Common myeloid progenitor, CD34-positive (primary cell): ENCODE measurements around the gene KLF2.

ENCODE experiments used
- CTCF ChIA-PET: fragments of 350-600 bp; sonication (Branson Sonifier 250); formaldehyde crosslinking; loops from one replicate; lab custom pipeline; 2021; ENCODE audit warnings: antibody characterized with exemption; lab: Charles Lee
- POLR2A ChIA-PET: fragments of 350-600 bp; sonication (Branson Sonifier 250); formaldehyde crosslinking; loops from one replicate; lab custom pipeline; 2021; ENCODE audit warnings: antibody characterized with exemption; lab: Charles Lee
- DNase-seq, 3 donors: peaks; one replicate each; pipeline versions ENCODE4 v3.0.0 to v3.0.0-alpha.2; 2013
- H3K27ac ChIP-seq, 2 experiments: 1 replicate in 1 of 2; 2 replicates in 1 of 2; pipeline ENCODE4 v1.7.0; 2013; ENCODE audit warnings: inconsistent platforms in 2 of 2, low read length in 2 of 2, mild to moderate bottlenecking in 2 of 2, low read depth in 1 of 2, moderate library complexity in 1 of 2; ENCODE audit not compliant: severe bottlenecking in 2 of 2, insufficient read depth in 1 of 2, poor library complexity in 1 of 2
- H3K27me3 ChIP-seq, 5 experiments: replicated peaks in 2 of 5; 1 replicate in 3 of 5; 2 replicates in 2 of 5; pipeline versions ENCODE4 v1.6.1 to v1.7.0; 2013; ENCODE audit warnings: low read length in 4 of 5, mild to moderate bottlenecking in 2 of 5, moderate library complexity in 2 of 5, inconsistent platforms in 1 of 5; ENCODE audit not compliant: insufficient read depth in 5 of 5, control insufficient read depth in 4 of 5
- H3K36me3 ChIP-seq, 4 experiments: 1 replicate in 2 of 4; 2 replicates in 2 of 4; pipeline versions ENCODE4 v1.6.1 to v1.7.0; 2013; ENCODE audit warnings: low read length in 3 of 4, control low read depth in 1 of 4, mild to moderate bottlenecking in 1 of 4; ENCODE audit not compliant: control insufficient read depth in 4 of 4, insufficient read depth in 4 of 4
- H3K4me1 ChIP-seq, 4 experiments: 1 replicate in 3 of 4; 2 replicates in 1 of 4; pipeline versions ENCODE4 v1.6.1 to v1.7.1; 2013; ENCODE audit warnings: low read length in 3 of 4, mild to moderate bottlenecking in 3 of 4, control low read depth in 1 of 4, inconsistent platforms in 1 of 4, moderate library complexity in 1 of 4; ENCODE audit not compliant: control insufficient read depth in 4 of 4, insufficient read depth in 4 of 4; ENCODE audit errors: control extremely low read depth in 1 of 4
- H3K4me3 ChIP-seq, 7 experiments: 1 replicate in 4 of 7; 2 replicates in 3 of 7; pipeline versions ENCODE4 v1.5.1 to v1.7.0; 2013; ENCODE audit warnings: mild to moderate bottlenecking in 7 of 7, low read length in 6 of 7, moderate library complexity in 6 of 7, inconsistent platforms in 2 of 7, low read depth in 2 of 7, control low read depth in 1 of 7; ENCODE audit not compliant: insufficient read depth in 4 of 7, control insufficient read depth in 1 of 7; ENCODE audit errors: extremely low read depth in 1 of 7
- H3K9me3 ChIP-seq, 5 experiments: 1 replicate in 4 of 5; 2 replicates in 1 of 5; pipeline versions ENCODE4 v1.6.1 to v1.7.1; 2013; ENCODE audit warnings: low read length in 4 of 5, mild to moderate bottlenecking in 2 of 5, inconsistent platforms in 1 of 5, low read depth in 1 of 5, moderate library complexity in 1 of 5; ENCODE audit not compliant: control insufficient read depth in 4 of 5, insufficient read depth in 2 of 5; ENCODE audit errors: control extremely low read depth in 1 of 5
- WGBS: methylation state at CpG from one replicate; pipeline ENCODE4 v1.1.5; 2013; ENCODE audit not compliant: insufficient coverage; 5-methylcytosine and 5-hydroxymethylcytosine counted together

Gene KLF2

GRCh38 chr19:16368385-16369305, 44.0 kb downstream of the KLF2 start:
- POLR2A ChIA-PET, result interaction anchor here (0.5 to 1.1 kb wide), 2 partner anchors 40 to 55 kb away, joined by 3 to 6 read pairs; no protein-coding TSS in a partner anchor
- Histone ChIP-seq H3K27ac (no peak overlapping the region), H3K4me1 (peaks cover 48 to 79% (median 75%) of the 10 kb centered on the region in 4 experiments), H3K9me3 (no peaks in the 10 kb centered on the region), H3K36me3 (peaks cover 0 to 16% (median 7%) of the 10 kb centered on the region in 4 experiments), H3K4me3 (peak overlapping the region in 1 of 7 experiments; percentile 7), H3K27me3 (peaks cover 0 to 4% (median 3%) of the 10 kb centered on the region in 5 experiments)
- WGBS, result 21% methylated on average over 15 of the region's 18 CpGs
- peak in 1 of 3 donors; percentile 46 for DNase-seq
- CTCF ChIA-PET, result interaction anchor here (0.7 to 3.5 kb wide), 3 partner anchors 14 to 111 kb away, joined by 3 to 19 read pairs (median 3); no protein-coding TSS in a partner anchor

DNA sequence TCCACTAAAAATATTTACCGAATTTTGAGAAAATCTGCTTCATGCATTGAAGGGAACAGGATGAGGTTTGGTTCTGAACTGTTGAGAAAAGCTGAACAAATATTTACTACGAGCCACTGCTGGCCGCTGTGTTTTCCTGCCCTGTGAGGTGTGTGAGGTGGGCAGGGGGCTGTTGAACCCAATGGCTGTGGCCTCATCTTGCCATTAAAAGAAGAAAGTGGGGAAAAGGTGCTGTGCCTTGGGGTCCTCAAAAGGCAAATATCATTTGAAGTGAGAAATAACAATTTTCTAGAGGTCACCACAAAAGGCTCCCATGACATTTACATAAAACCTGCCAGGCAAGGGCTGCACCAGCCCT, 44.7 kb downstream of the KLF2 start:
- no peak for DNase-seq
- H3K27me3 ChIP-seq, result peaks cover 0 to 4% (median 3%) of the 10 kb centered on the region in 5 experiments
- H3K27ac ChIP-seq, result no peak overlapping the region
- H3K36me3 ChIP-seq, result peaks cover 0 to 19% (median 9%) of the 10 kb centered on the region in 4 experiments
- WGBS, result 0% methylated on average over 1 of the region's 3 CpGs
- ChIA-PET CTCF (interaction anchor here (1.3 to 3.5 kb wide), 2 partner anchors 13 to 111 kb away, joined by 3 to 19 read pairs; no protein-coding TSS in a partner anchor), POLR2A (interaction anchor here (0.5 to 1.1 kb wide), 2 partner anchors 40 to 54 kb away, joined by 3 to 6 read pairs; no protein-coding TSS in a partner anchor)
- peak overlapping the region in 1 of 7 experiments; percentile 7 for H3K4me3 ChIP-seq
- H3K9me3 ChIP-seq, result no peaks in the 10 kb centered on the region
- H3K4me1 ChIP-seq, result peaks cover 48 to 79% (median 75%) of the 10 kb centered on the region in 4 experiments

DNA sequence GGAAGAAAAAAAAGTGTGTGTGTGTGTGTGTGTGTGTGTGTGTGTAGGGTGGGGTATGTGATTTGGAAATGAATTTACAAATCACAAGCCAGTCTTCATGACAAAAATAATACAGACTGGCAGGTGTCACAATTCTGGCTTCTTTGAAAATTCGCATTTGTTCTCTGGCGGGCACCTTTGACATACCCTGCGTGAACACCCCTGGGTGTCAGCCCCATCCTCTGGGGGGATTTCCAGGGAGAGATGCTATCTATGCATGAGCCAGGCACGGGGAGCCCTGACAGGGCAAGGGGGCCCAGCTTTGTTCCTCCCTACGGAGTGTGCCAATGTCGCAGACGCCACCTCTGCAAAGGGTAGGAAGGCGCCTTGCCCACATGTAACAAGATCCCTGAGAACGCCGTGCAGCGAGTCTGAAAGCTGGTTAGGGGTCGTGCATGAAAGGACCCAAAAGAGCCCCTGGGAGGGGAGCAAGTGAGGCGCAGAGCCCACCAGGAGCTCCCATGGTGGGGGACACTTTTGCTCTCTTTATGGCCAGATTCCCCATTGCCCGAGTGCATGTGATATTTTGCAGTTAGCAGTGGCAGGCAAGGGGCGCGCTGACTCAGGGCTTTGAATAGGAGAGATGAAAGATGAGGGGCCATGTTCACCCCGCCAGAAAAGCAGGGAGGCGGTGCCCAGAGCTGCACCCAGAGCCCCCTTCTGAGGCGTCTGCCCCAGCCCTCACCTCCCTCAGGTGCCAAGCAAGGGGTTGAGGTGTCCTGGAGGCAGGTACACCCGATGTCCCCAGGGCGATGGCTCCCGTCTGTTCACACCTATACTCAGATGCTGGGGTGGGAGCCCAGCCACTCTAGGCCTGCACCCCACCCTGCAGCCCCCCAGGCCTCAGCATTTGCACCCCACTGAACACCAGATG, 45.3 kb downstream of the KLF2 start:
- ChIA-PET CTCF (interaction anchor here (0.6 to 3.5 kb wide), 5 partner anchors 13 to 112 kb away, joined by 3 to 19 read pairs (median 3); no protein-coding TSS in a partner anchor), POLR2A (interaction anchor here (1.1 kb wide), 1 partner anchor 41 kb away, joined by 6 read pairs; no protein-coding TSS in a partner anchor)
- Histone ChIP-seq H3K27ac (no peak overlapping the region), H3K36me3 (peaks cover under 1 to 25% (median 12%) of the 10 kb centered on the region in 4 experiments), H3K4me1 (peaks cover 48 to 79% (median 74%) of the 10 kb centered on the region in 4 experiments), H3K4me3 (no peak overlapping the region), H3K27me3 (peaks cover 0 to 4% (median 3%) of the 10 kb centered on the region in 5 experiments), H3K9me3 (no peaks in the 10 kb centered on the region)
- 85% methylated on average over 17 of the region's 22 CpGs for WGBS
- peak in 2 of 3 donors; percentile 32 to 35 for DNase-seq

DNA sequence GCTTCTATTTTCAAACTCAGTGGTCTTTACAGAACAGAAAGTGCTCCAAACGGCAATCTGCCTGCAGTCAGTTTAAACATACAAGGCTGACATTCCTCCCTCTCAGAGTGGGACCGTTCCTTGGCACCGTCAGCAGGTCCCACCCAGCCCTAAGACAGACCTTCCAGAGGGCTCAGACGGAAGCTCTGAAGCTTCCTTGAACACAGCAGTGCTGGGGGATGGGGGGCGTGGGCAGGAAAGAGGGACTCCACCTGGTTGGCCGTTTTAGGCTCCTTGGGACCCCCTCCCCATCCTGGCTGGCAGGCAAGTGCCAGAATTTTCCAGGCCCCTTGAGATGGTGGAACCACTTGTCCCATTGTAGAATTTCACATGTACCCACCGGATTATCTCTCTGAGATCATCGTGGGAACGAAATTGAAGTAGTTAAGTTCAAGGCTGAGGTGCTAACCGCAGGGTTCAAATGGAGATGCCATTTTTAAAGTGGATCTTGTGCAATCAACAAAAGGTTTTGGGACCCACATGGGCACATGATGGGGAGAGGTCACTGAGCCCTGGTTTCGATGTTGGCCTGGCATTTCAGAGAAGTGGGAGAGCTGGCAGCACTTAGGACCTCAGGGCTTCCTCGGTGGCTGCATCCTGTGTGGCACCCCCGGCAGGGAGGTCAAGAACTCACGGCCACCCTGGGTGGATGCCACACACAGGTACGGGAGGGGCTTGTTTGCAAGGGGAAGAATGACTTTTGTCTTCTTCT, 46.2 kb downstream of the KLF2 start:
- no peak for DNase-seq
- no peak overlapping the region for H3K27ac ChIP-seq
- H3K27me3 ChIP-seq, result peaks cover 0 to 4% (median 2%) of the 10 kb centered on the region in 5 experiments
- H3K36me3 ChIP-seq, result peaks cover 3 to 34% (median 17%) of the 10 kb centered on the region in 4 experiments
- H3K4me1 ChIP-seq, result peaks cover 45 to 72% (median 66%) of the 10 kb centered on the region in 4 experiments
- WGBS, result 74% methylated on average over 15 of the region's 15 CpGs
- ChIA-PET CTCF (interaction anchor here (0.6 to 3.5 kb wide), 7 partner anchors 11 to 124 kb away, joined by 3 to 19 read pairs (median 4); no protein-coding TSS in a partner anchor), POLR2A (interaction anchor here (1.1 kb wide), 1 partner anchor 47 kb away, joined by 4 read pairs; no protein-coding TSS in a partner anchor)
- H3K4me3 ChIP-seq, result peak overlapping the region in 3 of 7 experiments; percentile 10 to 57 (median 20)
- no peaks in the 10 kb centered on the region for H3K9me3 ChIP-seq

GRCh38 chr19:16371540-16371986, 46.9 kb downstream of the KLF2 start:
- Histone ChIP-seq H3K4me1 (peaks cover 37 to 65% (median 59%) of the 10 kb centered on the region in 4 experiments), H3K27me3 (peaks cover 0 to 4% (median 2%) of the 10 kb centered on the region in 5 experiments), H3K27ac (no peak overlapping the region), H3K36me3 (peaks cover 3 to 41% (median 23%) of the 10 kb centered on the region in 4 experiments), H3K9me3 (no peaks in the 10 kb centered on the region), H3K4me3 (peak overlapping the region in 5 of 7 experiments; percentile 4 to 62 (median 20))
- 1% methylated on average over 18 of the region's 18 CpGs for WGBS
- ChIA-PET CTCF (interaction anchor here (0.7 to 3.5 kb wide), 7 partner anchors 11 to 125 kb away, joined by 3 to 19 read pairs (median 4); no protein-coding TSS in a partner anchor), POLR2A (interaction anchor here (1.1 kb wide), 1 partner anchor 48 kb away, joined by 4 read pairs; no protein-coding TSS in a partner anchor)
- DNase-seq, result peak; percentile 70 to 95 (median 93)
